Lung (tissue), 16 donors: ENCODE results near the gene WAPL. TPM values are rescaled to one million over a fixed set of nuclear protein-coding genes. Genes with fewer than 3 reads are reported as not detected.
"Not testable (repeated sequence)": the region's sequence is repeated elsewhere in the genome, so short reads cannot be mapped to it uniquely, and the experiment has no call there.

Experiments
- ATAC-seq: fragments of 200-7000 bp; cut with Tn5 transposase; one replicate; pipeline ENCODE4 v1.9.1; 2020; ENCODE audit warnings: moderate number of reproducible peaks; ENCODE audit not compliant: insufficient read depth, low FRiP score
- DNase-seq, 3 donors: peaks; one replicate each; pipeline ENCODE4 v3.0.0-alpha.2; 2013 to 2017
- H3K27ac ChIP-seq, 2 donors: one replicate each; pipeline ENCODE4 v1.5.1; 2013; ENCODE audit warnings: mild to moderate bottlenecking in 2 of 2, moderate library complexity in 2 of 2, control low read depth in 1 of 2, inconsistent platforms in 1 of 2, low read depth in 1 of 2, low read length in 1 of 2
- H3K27me3 ChIP-seq, 3 donors: one replicate each; pipeline ENCODE4 v1.5.1; 2013; ENCODE audit warnings: low read length in 2 of 3; ENCODE audit not compliant: control insufficient read depth in 3 of 3, insufficient read depth in 3 of 3
- H3K36me3 ChIP-seq, 4 donors: one replicate each; pipeline ENCODE4 v1.5.1; 2013; ENCODE audit warnings: low read length in 4 of 4, mild to moderate bottlenecking in 1 of 4, moderate library complexity in 1 of 4; ENCODE audit not compliant: control insufficient read depth in 4 of 4, insufficient read depth in 4 of 4
- H3K4me1 ChIP-seq, 5 donors: one replicate each; pipeline ENCODE4 v1.5.1; 2013; ENCODE audit warnings: low read length in 5 of 5, mild to moderate bottlenecking in 2 of 5, moderate library complexity in 1 of 5; ENCODE audit not compliant: control insufficient read depth in 5 of 5, insufficient read depth in 5 of 5
- H3K4me3 ChIP-seq: one replicate; pipeline ENCODE4 v1.5.1; 2013; ENCODE audit warnings: mild to moderate bottlenecking, control low read depth, moderate library complexity
- H3K9ac ChIP-seq, 2 donors: one replicate each; pipeline ENCODE4 v1.5.1; 2013; ENCODE audit warnings: low read length in 2 of 2, control low read depth in 1 of 2; ENCODE audit not compliant: insufficient read depth in 1 of 2
- H3K9me3 ChIP-seq, 4 donors: one replicate each; pipeline ENCODE4 v1.5.1; 2013; ENCODE audit warnings: low read length in 3 of 4, mild to moderate bottlenecking in 1 of 4, moderate library complexity in 1 of 4; ENCODE audit not compliant: control insufficient read depth in 4 of 4, insufficient read depth in 3 of 4
- WGBS, 2 donors: extraction: QIAGEN DNeasy Blood & Tissue Kit; methylation state at CpG; one replicate each; pipeline ENCODE4 v1.1.7; 2013; 5-methylcytosine and 5-hydroxymethylcytosine counted together
- long read RNA-seq, 5 donors: transcript quantifications; one replicate each; lab custom pipeline, GENCODE V29; 2026
- polyA plus RNA-seq, 2 donors: library from polyadenylated mRNA; stranded (reverse); fragments of 200-250 nt; gene quantifications; one replicate each; pipeline ENCODE4 v1.2.1, GENCODE V29; 2013
- total RNA-seq, 2 donors: library from RNA; depleted of rRNA in 1 of 2; stranded (reverse); fragments of >200 nt in 1 of 2; gene quantifications; one replicate each; pipeline ENCODE4 v1.2.1, GENCODE V29; 2014 to 2021
- TF ChIP-seq, protein P1 (sequence below): IDR thresholded peaks from 2 replicates; pipeline ENCODE4 v1.5.1; 2012; ENCODE audit warnings: mild to moderate bottlenecking; ENCODE audit errors: control extremely low read depth, extremely low read depth
- donor health status: control.
- donor health status: control.
- donor health status: Bipolar disorder and iron deficiency.
- donor health status: healthy.
- donor health status: DM: yes; HTN: yes; CAD: no.

Gene WAPL, protein sequence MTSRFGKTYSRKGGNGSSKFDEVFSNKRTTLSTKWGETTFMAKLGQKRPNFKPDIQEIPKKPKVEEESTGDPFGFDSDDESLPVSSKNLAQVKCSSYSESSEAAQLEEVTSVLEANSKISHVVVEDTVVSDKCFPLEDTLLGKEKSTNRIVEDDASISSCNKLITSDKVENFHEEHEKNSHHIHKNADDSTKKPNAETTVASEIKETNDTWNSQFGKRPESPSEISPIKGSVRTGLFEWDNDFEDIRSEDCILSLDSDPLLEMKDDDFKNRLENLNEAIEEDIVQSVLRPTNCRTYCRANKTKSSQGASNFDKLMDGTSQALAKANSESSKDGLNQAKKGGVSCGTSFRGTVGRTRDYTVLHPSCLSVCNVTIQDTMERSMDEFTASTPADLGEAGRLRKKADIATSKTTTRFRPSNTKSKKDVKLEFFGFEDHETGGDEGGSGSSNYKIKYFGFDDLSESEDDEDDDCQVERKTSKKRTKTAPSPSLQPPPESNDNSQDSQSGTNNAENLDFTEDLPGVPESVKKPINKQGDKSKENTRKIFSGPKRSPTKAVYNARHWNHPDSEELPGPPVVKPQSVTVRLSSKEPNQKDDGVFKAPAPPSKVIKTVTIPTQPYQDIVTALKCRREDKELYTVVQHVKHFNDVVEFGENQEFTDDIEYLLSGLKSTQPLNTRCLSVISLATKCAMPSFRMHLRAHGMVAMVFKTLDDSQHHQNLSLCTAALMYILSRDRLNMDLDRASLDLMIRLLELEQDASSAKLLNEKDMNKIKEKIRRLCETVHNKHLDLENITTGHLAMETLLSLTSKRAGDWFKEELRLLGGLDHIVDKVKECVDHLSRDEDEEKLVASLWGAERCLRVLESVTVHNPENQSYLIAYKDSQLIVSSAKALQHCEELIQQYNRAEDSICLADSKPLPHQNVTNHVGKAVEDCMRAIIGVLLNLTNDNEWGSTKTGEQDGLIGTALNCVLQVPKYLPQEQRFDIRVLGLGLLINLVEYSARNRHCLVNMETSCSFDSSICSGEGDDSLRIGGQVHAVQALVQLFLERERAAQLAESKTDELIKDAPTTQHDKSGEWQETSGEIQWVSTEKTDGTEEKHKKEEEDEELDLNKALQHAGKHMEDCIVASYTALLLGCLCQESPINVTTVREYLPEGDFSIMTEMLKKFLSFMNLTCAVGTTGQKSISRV (N-terminal part only)
- total RNA-seq (10 to 100 TPM; 30.6 to 67.8 TPM), polyA plus RNA-seq (10 to 100 TPM; 15.0 to 17.3 TPM)
- long read RNA-seq, donor 1, full-length matches to known transcripts = 4 of 4 reads
- long read RNA-seq, donor 1, partial matches to known transcripts = 0 of 4 reads
- long read RNA-seq, donor 1, other reads (novel, unspliced or antisense) = 0 of 4 reads
- long read RNA-seq, donor 2 = 0 reads
- long read RNA-seq, donor 3, partial matches to known transcripts = 6 of 6 reads
- long read RNA-seq, donor 3, other reads (novel, unspliced or antisense) = 0 of 6 reads
- long read RNA-seq, donor 4 = 0 reads
- long read RNA-seq, donor 5, full-length matches to known transcripts = 2 of 2 reads
- long read RNA-seq, donor 5, partial matches to known transcripts = 0 of 2 reads
- long read RNA-seq, donor 5, other reads (novel, unspliced or antisense) = 0 of 2 reads

DNA sequence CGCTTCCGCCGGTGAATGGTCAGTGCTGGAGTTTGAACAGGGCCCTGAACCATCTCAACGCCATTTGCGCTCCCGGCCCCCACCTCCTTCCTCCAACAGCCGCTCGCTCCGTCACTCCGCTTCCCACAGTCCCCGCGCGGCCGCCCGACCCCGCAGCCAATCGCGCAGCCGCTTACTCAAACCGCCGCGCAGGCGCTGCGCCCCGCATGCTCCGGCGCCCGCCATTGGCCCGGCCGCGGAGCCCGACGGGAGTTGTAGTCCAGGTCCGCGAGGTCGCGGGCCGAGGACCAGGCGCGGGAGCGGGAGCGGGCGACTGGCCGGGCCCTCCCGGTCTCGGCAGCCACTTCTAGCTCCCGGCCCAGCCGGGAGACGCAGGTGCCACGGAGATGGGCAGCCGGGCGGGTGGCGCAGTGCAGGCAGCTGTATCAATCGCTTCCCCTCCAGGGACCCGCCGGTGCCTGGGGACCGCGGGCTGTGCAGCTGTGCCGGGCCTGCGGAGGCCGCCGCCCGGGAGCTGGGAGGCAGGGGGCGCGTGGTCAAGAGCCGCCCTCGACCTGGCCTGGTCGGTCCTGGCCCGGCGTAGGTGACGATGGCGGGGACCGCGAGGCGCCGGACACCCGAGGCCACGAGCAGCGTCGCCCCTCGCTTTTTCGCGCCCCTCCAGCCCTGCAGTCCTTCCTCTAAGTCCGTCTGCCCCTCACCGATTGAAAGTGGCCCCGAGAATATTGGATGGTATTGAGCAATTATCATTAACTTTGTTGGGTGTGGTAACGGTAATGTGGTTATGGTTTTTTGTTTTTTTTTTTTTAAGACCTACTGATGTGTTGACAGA, at the start of gene WAPL:
WAPL (minus strand) TSS at position 115 of the 832 bp plus-strand sequence. CDS start 3,723 bp downstream, outside the sequence.
- Histone ChIP-seq H3K4me3 (peak within 1 kb of the TSS; percentile 95), H3K4me1 (peaks cover 2 to 25% (median 15%) of the 10 kb centered on the region in 5 donors), H3K27ac (peak within 1 kb of the TSS; percentile 98 to 99), H3K36me3 (peaks cover 0 to 7% (median 3%) of the 10 kb centered on the region in 4 donors), H3K9ac (peak within 1 kb of the TSS; percentile 73 to 88), H3K27me3 (no peaks in the 10 kb centered on the region), H3K9me3 (no peaks in the 10 kb centered on the region)
- WGBS, 2 donors = 1% methylated on average over 86 to 87 of the region's 87 CpGs
- TF ChIP-seq, protein P1, sequence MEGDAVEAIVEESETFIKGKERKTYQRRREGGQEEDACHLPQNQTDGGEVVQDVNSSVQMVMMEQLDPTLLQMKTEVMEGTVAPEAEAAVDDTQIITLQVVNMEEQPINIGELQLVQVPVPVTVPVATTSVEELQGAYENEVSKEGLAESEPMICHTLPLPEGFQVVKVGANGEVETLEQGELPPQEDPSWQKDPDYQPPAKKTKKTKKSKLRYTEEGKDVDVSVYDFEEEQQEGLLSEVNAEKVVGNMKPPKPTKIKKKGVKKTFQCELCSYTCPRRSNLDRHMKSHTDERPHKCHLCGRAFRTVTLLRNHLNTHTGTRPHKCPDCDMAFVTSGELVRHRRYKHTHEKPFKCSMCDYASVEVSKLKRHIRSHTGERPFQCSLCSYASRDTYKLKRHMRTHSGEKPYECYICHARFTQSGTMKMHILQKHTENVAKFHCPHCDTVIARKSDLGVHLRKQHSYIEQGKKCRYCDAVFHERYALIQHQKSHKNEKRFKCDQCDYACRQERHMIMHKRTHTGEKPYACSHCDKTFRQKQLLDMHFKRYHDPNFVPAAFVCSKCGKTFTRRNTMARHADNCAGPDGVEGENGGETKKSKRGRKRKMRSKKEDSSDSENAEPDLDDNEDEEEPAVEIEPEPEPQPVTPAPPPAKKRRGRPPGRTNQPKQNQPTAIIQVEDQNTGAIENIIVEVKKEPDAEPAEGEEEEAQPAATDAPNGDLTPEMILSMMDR = no peak
- peak; percentile 96 to 98 (median 96) for DNase-seq
- peak; percentile 100 for ATAC-seq

DNA sequence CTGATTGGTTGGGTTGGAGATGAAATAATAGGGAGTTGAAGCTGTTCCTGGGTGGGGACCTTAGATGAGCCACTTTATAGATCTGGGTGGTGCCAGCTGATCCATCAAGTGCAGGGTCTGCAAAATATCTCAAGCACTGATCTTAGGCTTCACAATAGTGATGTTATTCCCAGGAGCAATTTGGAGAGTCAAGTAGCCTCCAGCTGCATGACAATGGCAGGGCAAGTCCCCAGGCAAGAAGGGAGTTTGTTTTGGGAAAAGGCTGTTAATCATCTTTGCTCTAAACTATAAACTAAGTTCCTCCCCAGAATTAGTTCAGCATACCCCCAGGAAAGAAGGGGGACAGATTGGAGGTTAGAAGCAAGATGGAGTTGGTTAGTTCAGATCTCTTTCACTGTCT, 47.7 kb upstream of the WAPL start:
- no peak overlapping the region for H3K9ac ChIP-seq
- H3K36me3 ChIP-seq = no peaks in the 10 kb centered on the region
- ATAC-seq (no peak), DNase-seq (no peak)
- no peak overlapping the region for H3K27ac ChIP-seq
- no peaks in the 10 kb centered on the region for H3K27me3 ChIP-seq
- no peaks in the 10 kb centered on the region for H3K4me1 ChIP-seq
- TF ChIP-seq, protein P1 = no peak
- no peak overlapping the region for H3K4me3 ChIP-seq
- peaks cover 0 to 6% (median 0%) of the 10 kb centered on the region in 4 donors for H3K9me3 ChIP-seq

GRCh38 chr10:86566518-86566917, 44.9 kb upstream of the WAPL start:
- H3K9me3 ChIP-seq, H3K27ac ChIP-seq, ATAC-seq, H3K4me3 ChIP-seq, H3K9ac ChIP-seq, H3K27me3 ChIP-seq, H3K4me1 ChIP-seq, DNase-seq, H3K36me3 ChIP-seq: not testable (repeated sequence)
- 85 to 86% methylated on average over 2 of the region's 2 CpGs for WGBS, 2 donors

GRCh38 chr10:86563338-86563737, 41.7 kb upstream of the WAPL start:
- not testable (repeated sequence) for H3K27ac ChIP-seq, H3K4me3 ChIP-seq, H3K9me3 ChIP-seq, H3K36me3 ChIP-seq, DNase-seq, ATAC-seq, H3K9ac ChIP-seq, H3K4me1 ChIP-seq, H3K27me3 ChIP-seq
- WGBS, 2 donors = 63 to 68% methylated on average over 6 of the region's 6 CpGs

DNA sequence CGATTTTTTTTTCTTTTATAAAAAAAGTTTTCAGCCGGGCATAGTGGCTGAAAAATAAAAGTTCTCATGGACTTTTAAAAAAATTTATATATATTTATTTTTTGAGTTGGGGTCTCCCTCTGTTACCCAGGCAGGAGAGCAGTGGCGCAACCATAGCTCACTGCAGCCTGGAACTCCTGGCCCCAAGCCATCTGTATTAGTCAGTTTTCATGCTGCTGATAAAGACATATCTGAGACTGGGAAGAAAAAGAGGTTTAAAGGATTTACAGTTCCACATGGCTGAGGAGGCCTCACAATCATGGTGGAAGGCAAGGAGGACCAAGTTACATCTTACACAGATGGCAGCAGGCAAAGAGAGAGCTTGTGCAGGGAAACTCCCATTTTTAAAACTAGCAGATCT, 37.1 kb upstream of the WAPL start:
- H3K36me3 ChIP-seq, H3K27me3 ChIP-seq, H3K9ac ChIP-seq, ATAC-seq, H3K4me1 ChIP-seq, DNase-seq, H3K27ac ChIP-seq, H3K9me3 ChIP-seq, H3K4me3 ChIP-seq: not testable (repeated sequence)
- WGBS, 2 donors = 83 to 86% methylated on average over 3 of the region's 3 CpGs
